H9 (cell line): ENCODE data around the gene KCNJ14. TPM values are rescaled to one million over a fixed set of nuclear protein-coding genes. Genes with fewer than 3 reads are reported as not detected.

Source experiments
- DNase-seq: peaks from one replicate; pipeline ENCODE4 v3.0.0-alpha.2; 2017
- H2AFZ ChIP-seq: one replicate; pipeline ENCODE4 v1.6.1; 2013; ENCODE audit warnings: mild to moderate bottlenecking, low read length, control low read depth, moderate library complexity
- H2AK5ac ChIP-seq: 2 replicates; pipeline ENCODE4 v1.6.1; 2013; ENCODE audit warnings: low read length, control low read depth, mixed read lengths; ENCODE audit not compliant: insufficient read length
- H2BK120ac ChIP-seq: one replicate; pipeline ENCODE4 v1.6.1; 2013; ENCODE audit warnings: low read depth, mild to moderate bottlenecking, low read length, control low read depth, inconsistent platforms; ENCODE audit not compliant: poor library complexity, severe bottlenecking
- H2BK12ac ChIP-seq: 2 replicates; pipeline ENCODE4 v1.6.1; 2013; ENCODE audit warnings: low read length, control low read depth, mixed read lengths, low read depth; ENCODE audit not compliant: insufficient read length
- H2BK15ac ChIP-seq: 2 replicates; pipeline ENCODE4 v1.6.1; 2013; ENCODE audit warnings: low read depth, low read length, control low read depth
- H2BK20ac ChIP-seq: one replicate; pipeline ENCODE4 v1.6.1; 2013; ENCODE audit warnings: low read depth, mild to moderate bottlenecking, low read length, control low read depth, inconsistent platforms; ENCODE audit not compliant: poor library complexity, severe bottlenecking
- H2BK5ac ChIP-seq: 2 replicates; pipeline ENCODE4 v1.6.1; 2013; ENCODE audit warnings: low read length, control low read depth, mixed read lengths; ENCODE audit not compliant: insufficient read length
- H3K14ac ChIP-seq: 2 replicates; pipeline ENCODE4 v1.6.1; 2013; ENCODE audit warnings: low read length, control low read depth; ENCODE audit not compliant: insufficient read depth
- H3K18ac ChIP-seq: 2 replicates; pipeline ENCODE4 v1.6.1; 2013; ENCODE audit warnings: low read depth, mild to moderate bottlenecking, mixed read lengths, low read length, control low read depth; ENCODE audit not compliant: insufficient read length
- H3K23ac ChIP-seq: 2 replicates; pipeline ENCODE4 v1.6.1; 2013; ENCODE audit warnings: low read length, control low read depth, mixed read lengths, low read depth; ENCODE audit not compliant: insufficient read length
- H3K23me2 ChIP-seq: 2 replicates; pipeline ENCODE4 v1.6.1; 2013; ENCODE audit warnings: low read depth, mild to moderate bottlenecking, mixed read lengths, low read length, control low read depth; ENCODE audit not compliant: insufficient read length, poor library complexity, severe bottlenecking
- H3K27ac ChIP-seq: 2 replicates; pipeline ENCODE4 v1.5.1; 2013; ENCODE audit warnings: low read length, control low read depth, mixed read lengths, low read depth; ENCODE audit not compliant: insufficient read length
- H3K27me3 ChIP-seq: 2 replicates; pipeline ENCODE4 v1.6.1; 2013; ENCODE audit warnings: low read length, control low read depth, inconsistent platforms; ENCODE audit not compliant: insufficient read depth
- H3K4ac ChIP-seq: 2 replicates; pipeline ENCODE4 v1.6.1; 2013; ENCODE audit warnings: low read depth, mild to moderate bottlenecking, control low read depth, inconsistent platforms, low read length, moderate library complexity
- H3K4me1 ChIP-seq: 2 replicates; pipeline ENCODE4 v1.6.1; 2013; ENCODE audit warnings: low read length, control low read depth, inconsistent platforms; ENCODE audit not compliant: insufficient read depth
- H3K4me2 ChIP-seq: 2 replicates; pipeline ENCODE4 v1.6.1; 2013; ENCODE audit warnings: low read length, control low read depth, mixed read lengths; ENCODE audit not compliant: insufficient read length, insufficient read depth
- H3K56ac ChIP-seq: 2 replicates; pipeline ENCODE4 v1.6.1; 2013; ENCODE audit warnings: low read depth, mild to moderate bottlenecking, mixed read lengths, low read length, control low read depth; ENCODE audit not compliant: insufficient read length
- H3K79me1 ChIP-seq: 2 replicates; pipeline ENCODE4 v1.6.1; 2013; ENCODE audit warnings: low read depth, mild to moderate bottlenecking, moderate library complexity, low read length, control low read depth, inconsistent platforms; ENCODE audit not compliant: insufficient read depth, poor library complexity, severe bottlenecking
- H3K79me2 ChIP-seq: 2 replicates; pipeline ENCODE4 v1.6.1; 2013; ENCODE audit warnings: low read length, control low read depth, inconsistent platforms; ENCODE audit not compliant: insufficient read depth
- H3K9ac ChIP-seq: 2 replicates; pipeline ENCODE4 v1.6.1; 2013; ENCODE audit warnings: low read length, control low read depth, mixed read lengths; ENCODE audit not compliant: insufficient read length; ENCODE audit errors: extremely low read depth
- H3K9me3 ChIP-seq: one replicate; pipeline ENCODE4 v1.6.1; 2013; ENCODE audit warnings: low read depth, low read length, inconsistent platforms; ENCODE audit not compliant: control insufficient read depth
- H3T11ph ChIP-seq: one replicate; pipeline ENCODE4 v1.6.1; 2013; ENCODE audit warnings: mild to moderate bottlenecking, low read length, control low read depth, inconsistent platforms
- H4K20me1 ChIP-seq: one replicate; pipeline ENCODE4 v1.6.1; 2013; ENCODE audit not compliant: control insufficient read depth, insufficient read length, insufficient read depth
- H4K5ac ChIP-seq: 2 replicates; pipeline ENCODE4 v1.6.1; 2013; ENCODE audit warnings: low read depth, mild to moderate bottlenecking, mixed read lengths, low read length, control low read depth; ENCODE audit not compliant: insufficient read length
- H4K8ac ChIP-seq: replicated peaks from 2 replicates; pipeline ENCODE4 v1.6.1; 2013; ENCODE audit warnings: low read length, control low read depth, mixed read lengths, low read depth; ENCODE audit not compliant: insufficient read length
- H4K91ac ChIP-seq: 2 replicates; pipeline ENCODE4 v1.6.1; 2013; ENCODE audit warnings: low read depth, mild to moderate bottlenecking, moderate library complexity, mixed read lengths, low read length, control low read depth; ENCODE audit not compliant: insufficient read length
- H3K27ac Mint-ChIP-seq, 3 experiments: 2 replicates in 2 of 3; 3 replicates in 1 of 3; pipeline ENCODE4 v1.8.0; 2020 to 2021; ENCODE audit warnings: mixed read lengths in 3 of 3, mild to moderate bottlenecking in 1 of 3, moderate library complexity in 1 of 3
- H3K27me3 Mint-ChIP-seq: 2 replicates; pipeline ENCODE4 v1.8.0; 2021; ENCODE audit warnings: low read depth, mild to moderate bottlenecking, moderate library complexity, mixed read lengths
- H3K36me3 Mint-ChIP-seq, 3 experiments: 2 replicates in 2 of 3; 3 replicates in 1 of 3; pipeline ENCODE4 v1.8.0; 2020 to 2021; ENCODE audit warnings: low read depth in 3 of 3, mixed read lengths in 3 of 3; ENCODE audit not compliant: insufficient read depth in 1 of 3
- H3K4me1 Mint-ChIP-seq, 2 experiments: 2 replicates each; pipeline ENCODE4 v1.8.0; 2020; ENCODE audit warnings: mixed read lengths in 2 of 2
- H3K4me3 Mint-ChIP-seq, 2 experiments: 2 replicates in 1 of 2; 3 replicates in 1 of 2; pipeline ENCODE4 v1.8.0; 2020 to 2021; ENCODE audit warnings: mild to moderate bottlenecking in 2 of 2, mixed read lengths in 2 of 2, moderate library complexity in 1 of 2
- H3K9me3 Mint-ChIP-seq, 2 experiments: 2 replicates in 1 of 2; 3 replicates in 1 of 2; pipeline ENCODE4 v1.8.0; 2020; ENCODE audit warnings: mild to moderate bottlenecking in 2 of 2, mixed read lengths in 2 of 2, moderate library complexity in 1 of 2
- CTCF ChIP-seq: fragments of 200-600 bp; sonication (generic); conservative IDR thresholded peaks from 3 replicates; pipeline ENCODE4 v1.8.0; 2021; ENCODE audit warnings: antibody characterized with exemption, mild to moderate bottlenecking
- WGBS: extraction: QIAGEN DNeasy Blood & Tissue Kit; methylation state at CpG from one replicate; pipeline ENCODE4 v1.1.7; 2013; ENCODE audit warnings: missing lambda C conversion rate, low lambda C conversion rate, mixed read lengths; ENCODE audit not compliant: insufficient read length; ENCODE audit errors: extremely low coverage; 5-methylcytosine and 5-hydroxymethylcytosine counted together
- total RNA-seq: library from RNA; stranded (reverse); gene quantifications from 2 replicates; pipeline ENCODE4 v1.2.1, GENCODE V29; 2021

The KCNJ14 gene
- total RNA-seq, 1 experiment from 2014 or later, result 1.2 TPM

GRCh38 chr19:48475369-48476068 is 20.1 kb downstream of the KCNJ14 start:
- Histone ChIP-seq H2BK120ac (no peak overlapping the region), H4K91ac (no peak overlapping the region), H3K14ac (no peak overlapping the region), H2AFZ (no peak overlapping the region), H3K79me1 (no peaks in the 10 kb centered on the region), H3K9ac (no peak overlapping the region), H4K8ac (no peak overlapping the region), H3K23me2 (no peaks in the 10 kb centered on the region), H3K27ac (no peak overlapping the region), H3T11ph (no peak overlapping the region), H2AK5ac (no peak overlapping the region), H3K4ac (no peak overlapping the region), H3K4me1 (no peaks in the 10 kb centered on the region), H4K5ac (no peak overlapping the region), H3K56ac (no peak overlapping the region), H4K20me1 (no peaks in the 10 kb centered on the region), H3K9me3 (no peaks in the 10 kb centered on the region), H3K4me2 (no peak overlapping the region), H2BK12ac (no peak overlapping the region), H3K18ac (no peak overlapping the region), H3K27me3 (no peaks in the 10 kb centered on the region), H2BK15ac (no peak overlapping the region), H3K23ac (no peak overlapping the region), H3K79me2 (no peaks in the 10 kb centered on the region), H2BK5ac (no peak overlapping the region), H2BK20ac (no peak overlapping the region)
- TF ChIP-seq CTCF, result no peak
- H3K27ac Mint-ChIP-seq, result peak overlapping the region in 1 of 3 experiments; percentile 95; a peak in 2 of 7 replicates
- H3K27me3 Mint-ChIP-seq, result no peaks in the 10 kb centered on the region
- peaks cover 0 to 2% of the 10 kb centered on the region in 2 experiments; a peak in 1 of 4 replicates for H3K4me1 Mint-ChIP-seq
- H3K4me3 Mint-ChIP-seq, result no peak overlapping the region; a peak in 1 of 5 replicates
- no CpG with 5 or more reads among the region's 17 CpGs for WGBS
- no peaks in the 10 kb centered on the region; a peak in 1 of 5 replicates for H3K9me3 Mint-ChIP-seq
- peaks cover 54 to 80% (median 69%) of the 10 kb centered on the region in 3 experiments for H3K36me3 Mint-ChIP-seq
- no peak for DNase-seq
